Measurements from ENCODE around the gene TTC12.

TTC12 gene

GRCh38 chr11:113314389-113315301, at the start of gene TTC12:
TTC12 (plus strand) TSS chr11:113314583; CDS start chr11:113316258, 1,675 bp downstream.
- peak; percentile 91 for DNase-seq (ENCODE audit: low read depth)

GRCh38 chr11:113265362-113265761, 49.0 kb upstream of the TTC12 start:
- no peak for DNase-seq (ENCODE audit: low read depth)

GRCh38 chr11:113267493-113267892, 46.9 kb upstream of the TTC12 start:
- no peak for DNase-seq (ENCODE audit: low read depth)

GRCh38 chr11:113269096-113269495, 45.3 kb upstream of the TTC12 start:
- no peak for DNase-seq (ENCODE audit: low read depth)

- no peak for DNase-seq (ENCODE audit: low read depth)
Observed at GRCh38 chr11:113269636-113270035, 44.7 kb upstream of the TTC12 start.

GRCh38 chr11:113270080-113270479, 44.3 kb upstream of the TTC12 start:
- DNase-seq (ENCODE audit: low read depth) = no peak

- DNase-seq (ENCODE audit: low read depth) = no peak
Observed at GRCh38 chr11:113271551-113272245, 42.7 kb upstream of the TTC12 start.

GRCh38 chr11:113272281-113272680, 42.1 kb upstream of the TTC12 start:
- DNase-seq (ENCODE audit: low read depth) = no peak

GRCh38 chr11:113272927-113273615, 41.3 kb upstream of the TTC12 start:
- DNase-seq (ENCODE audit: low read depth) = no peak

- no peak for DNase-seq (ENCODE audit: low read depth)
Observed at GRCh38 chr11:113273720-113274119, 40.7 kb upstream of the TTC12 start.

- no peak for DNase-seq (ENCODE audit: low read depth)
Observed at GRCh38 chr11:113274713-113275582, 39.4 kb upstream of the TTC12 start.

GRCh38 chr11:113275602-113276001, 38.8 kb upstream of the TTC12 start:
- no peak for DNase-seq (ENCODE audit: low read depth)

- DNase-seq (ENCODE audit: low read depth) = no peak
Observed at GRCh38 chr11:113276466-113276865, 37.9 kb upstream of the TTC12 start.

GRCh38 chr11:113277907-113278306, 36.5 kb upstream of the TTC12 start:
- DNase-seq (ENCODE audit: low read depth) = no peak

GRCh38 chr11:113278481-113278880, 35.9 kb upstream of the TTC12 start:
- DNase-seq (ENCODE audit: low read depth) = no peak

- DNase-seq (ENCODE audit: low read depth) = no peak
Observed at GRCh38 chr11:113278925-113279324, 35.5 kb upstream of the TTC12 start.

- DNase-seq (ENCODE audit: low read depth) = no peak
Observed at GRCh38 chr11:113279591-113279990, 34.8 kb upstream of the TTC12 start.

- no peak for DNase-seq (ENCODE audit: low read depth)
Observed at GRCh38 chr11:113281052-113281725, 33.2 kb upstream of the TTC12 start.

- DNase-seq (ENCODE audit: low read depth) = no peak
Observed at GRCh38 chr11:113282898-113283437, 31.4 kb upstream of the TTC12 start.

- DNase-seq (ENCODE audit: low read depth) = no peak
Observed at GRCh38 chr11:113283881-113284280, 30.5 kb upstream of the TTC12 start.

GRCh38 chr11:113286009-113286408, 28.4 kb upstream of the TTC12 start:
- no peak for DNase-seq (ENCODE audit: low read depth)

Data from activated T-cell treated with anti-CD3 and anti-CD28 coated beads for 24 hours (primary cell).